Motor neuron (in vitro differentiated cells): ENCODE results near the gene HTR3B. TPM values are rescaled to one million over a fixed set of nuclear protein-coding genes. Genes with fewer than 3 reads are reported as not detected.
"Not testable (repeated sequence)": the region's sequence is repeated elsewhere in the genome, so short reads cannot be mapped to it uniquely, and the experiment has no call there.

Experiments
- ATAC-seq, 8 experiments: fragments of 200-7000 bp; cut with Tn5 transposase; replicated peaks in 6 of 8; 2 replicates each; pipeline ENCODE4 v1.8.0; 2021; ENCODE audit warnings: mild to moderate bottlenecking in 8 of 8, moderate library complexity in 8 of 8
- H3K27ac ChIP-seq, 2 donors: fragments of 250-450 bp; sonication (Bioruptor Pico); 2 replicates each; pipeline ENCODE4 v1.9.0; 2021; ENCODE audit warnings: antibody characterized with exemption in 2 of 2, mild to moderate bottlenecking in 2 of 2, moderate library complexity in 1 of 2
- H3K4me1 ChIP-seq, 2 donors: fragments of 250-450 bp; sonication (Bioruptor Pico); replicated peaks in 1 of 2; 2 replicates each; pipeline ENCODE4 v1.6.1; 2021; ENCODE audit warnings: antibody characterized with exemption in 2 of 2, mild to moderate bottlenecking in 2 of 2, moderate library complexity in 1 of 2
- H3K4me3 ChIP-seq, 5 donors: fragments of 250-450 bp; sonication (Bioruptor Pico); 2 replicates each; pipeline ENCODE4 v1.9.0; 2021; ENCODE audit warnings: antibody characterized with exemption in 5 of 5, mild to moderate bottlenecking in 5 of 5, moderate library complexity in 4 of 5
- WGBS, 10 experiments: fragments of 450-650 bp; shearing (Covaris generic); methylation state at CpG; one replicate each; pipeline ENCODE4 v1.0.0; 2022; 5-methylcytosine and 5-hydroxymethylcytosine counted together
- in situ Hi-C, 9 experiments: fragments of 400-800 bp; cut with MboI; loops; one replicate each; pipeline ENCODE4 v1.15.0; 2021; ENCODE audit warnings: low sequenced_read_pairs in 9 of 9, low pct_unique_long_range_greater_than_20kb in 2 of 9; ENCODE audit not compliant: unreplicated experiment in 9 of 9
- total RNA-seq, 8 experiments: library from RNA; unstranded; fragments of 300-600 nt; gene quantifications; 2 replicates each; pipeline versions ENCODE4 v1.2.3 to v1.2.4, GENCODE V29; 2022

Gene HTR3B
- total RNA-seq, 8 experiments from 2014 or later = 0.11 to 0.47 (median 0.21) TPM; not detected in 5

DNA sequence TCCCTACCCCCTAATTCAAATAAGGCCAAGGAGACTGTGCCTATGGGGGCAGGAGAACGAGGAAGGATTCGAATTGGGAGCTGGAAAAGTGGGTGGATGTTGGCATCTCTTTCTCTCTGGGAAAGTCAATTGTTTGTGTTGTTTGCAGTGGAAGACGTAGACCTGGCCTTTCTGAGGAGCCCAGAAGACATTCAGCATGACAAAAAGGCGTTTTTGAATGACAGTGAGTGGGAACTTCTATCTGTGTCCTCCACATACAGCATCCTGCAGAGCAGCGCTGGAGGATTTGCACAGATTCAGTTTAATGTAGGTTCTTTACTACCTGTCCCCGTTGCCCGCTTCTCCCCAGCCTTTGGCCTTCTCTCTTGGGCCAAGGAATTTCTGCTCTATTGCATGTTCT lies 28.2 kb downstream of the HTR3B start:
- no peaks in the 10 kb centered on the region for H3K4me1 ChIP-seq
- in situ Hi-C loops = no loop called here
- ATAC-seq = no peak
- WGBS, 10 experiments = 10 to 60% (median 40%) methylated on average over 1 to 7 of the region's 7 CpGs; no CpG with 5 or more reads in 3 of the 10 experiments
- no peak overlapping the region for H3K27ac ChIP-seq
- H3K4me3 ChIP-seq = no peak overlapping the region

DNA sequence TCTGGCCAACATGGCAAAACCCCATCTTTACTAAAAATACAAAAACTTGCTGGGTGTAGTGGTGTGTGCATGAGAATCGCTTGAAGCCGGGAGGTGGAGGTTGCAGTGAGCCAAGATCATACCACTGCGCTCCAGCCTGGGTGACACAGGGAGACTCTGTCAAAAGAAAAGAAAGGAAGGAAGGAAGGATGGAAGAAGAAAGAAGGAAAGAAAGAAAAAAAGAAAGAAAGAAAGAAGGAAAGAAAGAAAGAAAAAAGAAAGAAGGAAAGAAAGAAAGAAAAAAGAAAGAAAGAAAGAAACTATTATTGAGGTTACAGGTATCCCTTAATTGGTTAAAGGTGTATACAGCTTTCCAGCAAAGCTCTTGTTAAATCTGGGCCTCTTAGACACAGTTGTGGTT lies 29.6 kb downstream of the HTR3B start:
- ATAC-seq, H3K4me1 ChIP-seq, in situ Hi-C loops, H3K4me3 ChIP-seq, H3K27ac ChIP-seq: not testable (repeated sequence)
- WGBS, 10 experiments = 61 to 100% (median 97%) methylated on average over 1 to 3 of the region's 3 CpGs; no CpG with 5 or more reads in 2 of the 10 experiments

DNA sequence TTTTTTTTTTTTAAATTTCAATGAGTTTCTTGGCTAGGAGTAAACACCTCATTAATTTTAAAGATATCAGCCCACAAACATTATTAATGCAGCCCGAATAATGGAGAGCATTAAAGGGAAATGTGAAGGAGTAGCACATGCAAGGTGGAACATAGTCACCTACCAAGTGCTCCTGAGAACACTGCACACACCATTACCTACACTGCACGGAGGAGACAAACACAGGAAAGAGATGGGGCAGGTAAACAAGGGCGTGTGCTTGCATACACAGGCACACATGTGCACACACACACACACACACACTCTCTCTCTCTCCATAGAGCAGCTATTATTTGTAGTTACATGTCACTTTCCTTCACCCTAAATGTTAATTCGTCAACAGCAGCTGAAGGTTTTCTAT lies 30.2 kb downstream of the HTR3B start:
- no peak for ATAC-seq
- Histone ChIP-seq H3K27ac (no peak overlapping the region), H3K4me1 (no peaks in the 10 kb centered on the region), H3K4me3 (no peak overlapping the region)
- in situ Hi-C loops = no loop called here
- 0 to 100% (median 74%) methylated on average over 1 to 4 of the region's 4 CpGs; no CpG with 5 or more reads in 1 of the 10 experiments for WGBS, 10 experiments

DNA sequence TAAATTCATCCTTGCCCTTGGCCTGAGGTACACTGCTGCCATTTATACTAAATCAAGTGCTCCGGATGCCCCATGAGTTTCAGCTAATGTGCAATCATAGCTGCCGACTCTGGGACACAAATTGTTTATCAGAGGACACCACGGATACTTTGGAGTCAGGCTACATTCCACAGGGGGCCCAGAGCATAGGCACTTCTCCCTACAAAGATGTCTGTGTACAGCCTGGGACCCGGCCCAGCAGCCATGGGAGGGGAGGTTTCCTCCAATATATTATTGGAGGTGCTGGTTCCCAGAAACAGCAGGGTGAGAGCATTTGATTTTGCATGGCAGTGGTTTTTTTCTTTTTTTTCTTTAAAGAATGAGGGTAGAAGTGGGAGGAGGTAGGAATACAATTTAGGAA lies 31.3 kb downstream of the HTR3B start:
- ATAC-seq = no peak
- in situ Hi-C loops = no loop called here
- Histone ChIP-seq H3K4me3 (no peak overlapping the region), H3K4me1 (no peaks in the 10 kb centered on the region), H3K27ac (no peak overlapping the region)
- WGBS, 10 experiments = 20 to 100% (median 56%) methylated on average over 1 to 4 of the region's 4 CpGs; no CpG with 5 or more reads in 4 of the 10 experiments

DNA sequence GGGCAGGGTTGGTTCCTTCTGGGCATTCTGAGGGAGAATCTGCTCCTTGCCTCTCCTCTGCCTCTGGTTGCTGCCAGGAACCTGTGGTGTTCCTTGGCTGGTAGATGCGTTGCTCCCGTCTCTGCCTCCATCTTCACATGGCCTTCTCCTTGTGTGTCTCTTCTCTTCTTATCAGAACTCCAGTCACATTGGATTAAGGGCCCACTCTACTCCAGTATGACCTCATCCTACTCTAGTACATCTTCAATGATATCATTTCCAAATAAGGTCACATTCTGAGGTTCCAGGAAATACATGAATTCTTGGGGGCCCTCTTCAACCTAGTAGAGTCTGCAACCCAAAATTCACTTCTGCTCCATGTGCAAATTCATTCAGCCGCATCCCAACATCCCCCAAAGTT lies 33.3 kb downstream of the HTR3B start:
- WGBS, 10 experiments = 33 to 80% (median 62%) methylated on average over 1 to 3 of the region's 3 CpGs; no CpG with 5 or more reads in 4 of the 10 experiments
- Histone ChIP-seq H3K27ac (no peak overlapping the region), H3K4me1 (no peaks in the 10 kb centered on the region), H3K4me3 (no peak overlapping the region)
- in situ Hi-C loops = no loop called here
- no peak for ATAC-seq

DNA sequence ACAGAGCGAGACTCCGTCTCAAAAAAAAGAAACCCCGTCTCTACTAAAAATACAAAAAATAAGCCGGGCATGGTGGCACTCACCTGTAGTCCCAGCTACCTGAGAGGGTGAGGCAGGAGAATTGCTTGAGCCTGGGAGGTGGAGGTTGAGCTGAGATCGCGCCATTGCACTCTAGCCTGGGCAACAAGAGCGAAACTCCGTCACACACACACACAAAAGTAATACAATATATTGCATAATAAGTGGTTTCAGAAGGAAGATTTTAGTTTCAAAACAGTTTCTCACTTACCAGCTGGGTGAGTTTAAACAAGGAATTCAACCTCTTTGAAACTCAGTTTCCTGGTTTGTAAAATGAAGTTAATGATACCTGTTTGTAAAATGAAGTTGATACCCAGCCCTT lies 37.7 kb downstream of the HTR3B start:
- no peak for ATAC-seq
- in situ Hi-C loops = no loop called here

DNA sequence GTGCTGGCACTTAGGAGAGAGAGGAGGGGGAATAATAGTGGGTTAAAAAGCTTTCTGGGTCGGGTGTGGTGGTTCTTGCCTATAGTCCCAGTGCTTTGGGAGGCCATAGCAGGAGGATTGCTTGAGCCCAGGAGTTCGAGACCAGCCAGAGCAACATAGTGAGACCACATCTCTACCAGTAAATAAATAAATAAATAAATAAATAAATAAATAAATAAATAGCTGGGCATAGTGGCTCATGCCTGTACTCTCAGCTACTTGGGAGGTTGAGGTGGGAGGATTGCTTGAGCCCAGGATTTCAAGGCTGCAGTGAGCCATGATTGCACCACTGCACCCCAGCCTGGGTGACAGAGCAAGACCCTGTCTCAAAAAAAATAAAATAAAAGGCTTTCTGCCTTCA lies 41.6 kb downstream of the HTR3B start:
- ATAC-seq, H3K27ac ChIP-seq, H3K4me1 ChIP-seq, H3K4me3 ChIP-seq, in situ Hi-C loops: not testable (repeated sequence)
- 67 to 100% (median 75%) methylated on average over 1 to 2 of the region's 2 CpGs; no CpG with 5 or more reads in 7 of the 10 experiments for WGBS, 10 experiments

More for the DNA sequence above, 37.7 kb downstream of the HTR3B start:
- 63 to 100% (median 91%) methylated on average over 3 to 8 of the region's 8 CpGs; no CpG with 5 or more reads in 4 of the 10 experiments for WGBS, 10 experiments
- Histone ChIP-seq H3K27ac (no peak overlapping the region), H3K4me1 (no peaks in the 10 kb centered on the region), H3K4me3 (no peak overlapping the region)

DNA sequence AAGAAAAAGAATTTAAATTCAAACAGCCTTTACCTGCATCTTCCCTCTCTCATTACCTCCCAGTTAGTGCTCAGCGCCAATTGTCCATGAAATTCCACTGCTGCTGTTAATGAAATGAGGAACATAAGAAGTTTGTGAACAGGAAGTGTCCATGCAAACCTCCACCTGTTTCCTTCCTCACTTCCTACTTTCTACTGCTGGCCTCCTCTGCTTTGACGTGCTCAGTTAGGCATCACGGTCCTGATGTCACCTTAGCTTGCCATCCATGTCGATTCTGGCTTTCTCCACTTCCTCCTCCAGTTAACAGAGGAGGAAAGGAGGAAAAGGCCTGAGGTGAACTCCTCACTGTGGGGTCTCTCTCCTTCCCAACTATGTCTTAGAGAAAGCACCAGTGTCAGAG lies 43.4 kb downstream of the HTR3B start:
- WGBS, 10 experiments = 40 to 100% (median 83%) methylated on average over 1 to 4 of the region's 4 CpGs; no CpG with 5 or more reads in 3 of the 10 experiments
- in situ Hi-C loops = no loop called here
- no peak for ATAC-seq

DNA sequence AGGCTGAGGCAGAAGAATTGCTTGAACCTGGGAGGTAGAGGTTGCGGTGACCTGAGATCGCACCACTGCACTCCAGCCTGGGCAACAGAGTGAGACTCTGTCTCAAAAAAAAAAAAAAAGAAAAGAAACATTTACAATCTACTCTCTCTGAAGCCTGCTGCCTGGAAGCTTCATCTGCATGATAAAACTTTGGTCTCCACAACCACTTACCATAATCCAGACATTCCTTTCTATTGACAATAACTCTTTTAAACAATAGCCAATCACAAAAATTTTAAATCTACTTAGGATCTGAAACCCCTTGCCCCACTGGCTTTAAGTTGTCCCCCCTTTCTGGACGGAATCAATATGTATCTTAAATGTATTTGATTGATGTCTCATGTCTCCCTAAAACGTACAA lies 45.3 kb downstream of the HTR3B start:
- WGBS, 10 experiments = 0 to 100% (median 53%) methylated on average over 1 to 4 of the region's 4 CpGs; no CpG with 5 or more reads in 2 of the 10 experiments
- ATAC-seq = no peak
- Histone ChIP-seq H3K4me3 (no peak overlapping the region), H3K27ac (no peak overlapping the region), H3K4me1 (peaks cover 0 to 10% of the 10 kb centered on the region in 2 donors)
- in situ Hi-C loops = no loop called here

More for the DNA sequence above, 43.4 kb downstream of the HTR3B start:
- Histone ChIP-seq H3K27ac (no peak overlapping the region), H3K4me3 (no peak overlapping the region), H3K4me1 (peaks cover 0 to 10% of the 10 kb centered on the region in 2 donors)

DNA sequence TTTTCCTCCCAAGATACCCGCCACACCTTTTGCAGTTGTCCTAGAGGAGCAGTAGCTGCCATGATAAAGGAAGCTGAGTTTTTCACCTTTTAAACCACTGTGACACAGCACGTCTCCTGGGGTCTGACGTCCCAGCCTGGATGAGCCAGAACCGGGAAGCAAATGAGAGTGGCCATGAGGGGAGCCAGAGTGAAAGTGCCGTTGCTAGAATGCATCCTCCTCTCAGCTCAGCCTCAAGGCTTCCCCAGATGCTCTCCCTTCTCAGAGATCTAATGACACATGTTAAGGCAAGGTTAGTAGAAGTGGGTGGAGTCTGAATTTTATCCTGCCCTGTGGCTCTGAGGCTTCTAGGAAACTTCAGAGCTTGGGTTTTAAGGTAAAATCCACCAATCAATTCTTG lies 46.9 kb downstream of the HTR3B start:
- Histone ChIP-seq H3K4me1 (peaks cover 0 to 11% of the 10 kb centered on the region in 2 donors), H3K4me3 (no peak overlapping the region), H3K27ac (peak overlapping the region in 1 of 2 donors; percentile 45)
- ATAC-seq = peak in 5 of 8 experiments; percentile 18 to 73 (median 44)
- in situ Hi-C loops = no loop called here
- 0 to 100% (median 20%) methylated on average over 1 of the region's 5 CpGs; no CpG with 5 or more reads in 7 of the 10 experiments for WGBS, 10 experiments

DNA sequence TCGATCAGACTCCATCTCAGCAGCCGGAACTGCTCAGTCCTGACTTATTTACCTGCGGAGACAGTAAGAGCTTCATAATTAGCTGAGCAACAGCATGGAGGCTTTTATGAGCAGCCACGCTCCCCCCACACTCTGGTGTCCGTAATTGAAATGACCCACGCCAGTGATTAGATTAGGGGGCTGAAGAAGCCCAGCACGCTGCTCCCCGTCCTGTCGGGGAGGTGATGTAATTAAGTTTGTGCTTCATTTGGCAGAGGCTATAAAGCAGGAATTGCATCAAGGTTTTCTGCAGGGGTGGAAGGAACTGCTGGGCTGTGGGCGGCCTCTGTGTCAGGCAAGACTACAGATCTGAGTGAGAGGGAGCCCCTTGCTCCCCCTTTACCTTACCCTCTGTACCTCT lies 47.5 kb downstream of the HTR3B start:
- H3K4me1 ChIP-seq = peaks cover 0 to 16% of the 10 kb centered on the region in 2 donors
- H3K4me3 ChIP-seq = no peak overlapping the region
- peak in 5 of 8 experiments; percentile 53 to 85 (median 81) for ATAC-seq
- in situ Hi-C loops = no loop called here
- H3K27ac ChIP-seq = peak overlapping the region in 1 of 2 donors; percentile 45
- 33 to 100% (median 71%) methylated on average over 1 to 7 of the region's 10 CpGs; no CpG with 5 or more reads in 4 of the 10 experiments for WGBS, 10 experiments

DNA sequence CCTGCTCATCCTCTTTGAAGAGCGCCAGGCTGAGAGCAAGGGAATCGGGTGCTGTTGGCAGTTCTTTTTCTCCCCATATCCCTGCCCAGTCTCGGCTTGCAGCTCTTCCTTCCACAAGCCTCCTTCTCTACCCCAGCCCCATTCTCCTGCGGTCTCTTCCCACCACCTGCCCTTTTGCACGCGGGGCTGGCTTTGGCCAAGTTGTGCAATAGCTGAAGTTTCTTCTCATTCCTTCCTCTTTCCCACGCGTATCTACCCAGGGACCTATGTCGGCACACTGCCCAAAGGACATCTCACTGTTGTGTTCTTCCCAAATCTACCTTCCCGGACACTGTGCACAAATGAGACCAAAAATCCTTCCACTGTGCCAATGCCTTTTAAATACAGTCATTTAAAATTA lies 48.0 kb downstream of the HTR3B start:
- WGBS, 10 experiments = 17 to 100% (median 75%) methylated on average over 2 to 9 of the region's 10 CpGs; no CpG with 5 or more reads in 2 of the 10 experiments
- Histone ChIP-seq H3K27ac (no peak overlapping the region), H3K4me1 (peaks cover 0 to 18% of the 10 kb centered on the region in 2 donors), H3K4me3 (no peak overlapping the region)
- ATAC-seq = no peak
- in situ Hi-C loops = no loop called here

DNA sequence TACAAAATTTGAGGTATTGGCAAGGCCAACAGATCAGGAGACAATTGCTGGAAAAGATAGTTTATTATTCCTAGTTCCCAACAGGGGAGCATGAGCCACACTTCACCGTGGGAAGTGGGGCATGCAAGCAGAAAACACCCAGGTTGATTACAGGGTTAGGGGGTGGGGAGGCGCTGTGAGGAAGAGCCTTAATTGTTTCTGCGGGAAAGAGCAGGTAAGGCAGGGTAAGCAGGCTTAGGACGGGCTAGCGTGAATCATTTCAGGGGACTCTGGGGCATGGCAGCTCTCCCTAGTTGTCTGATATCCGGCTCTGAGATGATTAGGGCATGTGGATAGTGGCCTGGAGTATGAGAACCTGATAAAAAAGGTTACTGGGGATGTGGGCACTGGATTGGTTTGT lies 49.6 kb downstream of the HTR3B start:
- Histone ChIP-seq H3K27ac (no peak overlapping the region), H3K4me3 (no peak overlapping the region), H3K4me1 (peaks cover 3 to 18% of the 10 kb centered on the region in 2 donors)
- no peak for ATAC-seq
- in situ Hi-C loops = no loop called here
- 0 to 87% (median 52%) methylated on average over 1 to 6 of the region's 6 CpGs; no CpG with 5 or more reads in 2 of the 10 experiments for WGBS, 10 experiments

DNA sequence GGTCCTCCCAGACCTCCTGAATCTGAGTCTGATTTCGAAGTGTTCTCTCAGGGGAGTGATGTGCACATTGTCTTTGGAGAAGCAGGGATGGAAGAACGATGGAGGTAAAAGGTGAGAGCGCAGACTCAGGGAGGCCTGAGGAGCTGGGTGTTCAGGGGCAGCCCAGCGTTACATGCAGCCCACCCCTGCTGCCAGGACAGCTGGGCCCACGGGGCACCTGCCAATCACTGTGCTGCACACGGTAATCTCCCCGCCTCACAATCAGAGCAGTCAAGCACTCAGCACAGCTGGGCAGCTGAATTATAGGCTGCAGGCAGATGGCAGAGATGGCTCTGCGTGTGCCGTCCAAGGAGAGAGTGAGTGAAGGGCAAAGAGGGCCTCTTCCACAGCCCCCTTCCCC lies 52.4 kb downstream of the HTR3B start:
- ATAC-seq = peak in 2 of 8 experiments; percentile 21 to 23
- no peak overlapping the region for H3K4me3 ChIP-seq
- in situ Hi-C loops = no loop called here
- H3K27ac ChIP-seq = no peak overlapping the region
- 48 to 70% (median 64%) methylated on average over 1 to 6 of the region's 9 CpGs; no CpG with 5 or more reads in 6 of the 10 experiments for WGBS, 10 experiments
- H3K4me1 ChIP-seq = peaks cover 3 to 11% of the 10 kb centered on the region in 2 donors
